ENCODE data around the gene BACH2. TPM values are rescaled to one million over a fixed set of nuclear protein-coding genes. Genes with fewer than 3 reads are reported as not detected.
"Not testable (repeated sequence)": the region's sequence is repeated elsewhere in the genome, so short reads cannot be mapped to it uniquely, and the experiment has no call there.

The BACH2 gene
- total and polyA plus RNA-seq, 7 donors: 0.12 to 16.9 (median 5.9) TPM

- Histone ChIP-seq H3K27me3 (ENCODE audit: insufficient read depth in 3 of 3, low read length in 2 of 3) (no peaks in the 10 kb centered on the region), H3K4me3 (no peak overlapping the region), H3K4me1 (peaks cover 42% of the 10 kb centered on the region), H3K27ac (peak overlapping the region; percentile 73), H3K36me3 (ENCODE audit: insufficient read depth in 1 of 2, low read depth in 1 of 2) (no peaks in the 10 kb centered on the region), H3K9me3 (no peaks in the 10 kb centered on the region)
- ATAC-seq (peak; percentile 98 to 99 (median 98)), DNase-seq (no peak)
- no peak for TF ChIP-seq CTCF (IDR thresholded peaks at IDR 0.05)
- intact Hi-C loops (cut with DNase I): no loop called here
- 9 to 16% (median 13%) methylated on average over 4 of the region's 4 CpGs for WGBS, 3 donors
These were observed 127.3 kb downstream of the BACH2 start for GRCh38 chr6:90169374-90169773.

- 30 to 48% (median 36%) methylated on average over 4 of the region's 4 CpGs for WGBS, 3 donors
These were observed 127.9 kb downstream of the BACH2 start for GRCh38 chr6:90168693-90169131.

GRCh38 chr6:90167514-90168379 lies 128.9 kb downstream of the BACH2 start:
- ATAC-seq (no peak), DNase-seq (no peak)
- H3K4me3 ChIP-seq: no peak overlapping the region
- peaks cover 34% of the 10 kb centered on the region for H3K4me1 ChIP-seq
- WGBS, 3 donors: 92 to 96% (median 96%) methylated on average over 4 of the region's 4 CpGs
- no peaks in the 10 kb centered on the region for H3K27me3 ChIP-seq (ENCODE audit: insufficient read depth in 3 of 3, low read length in 2 of 3)
- no peaks in the 10 kb centered on the region for H3K36me3 ChIP-seq (ENCODE audit: insufficient read depth in 1 of 2, low read depth in 1 of 2)
- no peak for TF ChIP-seq CTCF (IDR thresholded peaks at IDR 0.05)
- H3K9me3 ChIP-seq: no peaks in the 10 kb centered on the region
- no peak overlapping the region for H3K27ac ChIP-seq
- intact Hi-C loops (cut with DNase I): no loop called here

More at GRCh38 chr6:90168693-90169131, 127.9 kb downstream of the BACH2 start:
- Histone ChIP-seq H3K4me1 (peaks cover 42% of the 10 kb centered on the region), H3K9me3 (no peaks in the 10 kb centered on the region), H3K27me3 (ENCODE audit: insufficient read depth in 3 of 3, low read length in 2 of 3) (no peaks in the 10 kb centered on the region), H3K4me3 (no peak overlapping the region), H3K27ac (peak overlapping the region; percentile 73), H3K36me3 (ENCODE audit: insufficient read depth in 1 of 2, low read depth in 1 of 2) (no peaks in the 10 kb centered on the region)
- intact Hi-C loops (cut with DNase I): no loop called here
- TF ChIP-seq CTCF (IDR thresholded peaks at IDR 0.05): no peak
- DNase-seq: no peak
- ATAC-seq: peak in 2 of 4 donors; percentile 13 to 39

- ATAC-seq; DNase-seq; intact Hi-C loops (cut with DNase I); H3K4me3 ChIP-seq; H3K36me3 ChIP-seq (ENCODE audit: insufficient read depth in 1 of 2, low read depth in 1 of 2); H3K9me3 ChIP-seq; H3K27ac ChIP-seq; H3K27me3 ChIP-seq (ENCODE audit: insufficient read depth in 3 of 3, low read length in 2 of 3): not testable (repeated sequence)
- WGBS, 3 donors: 87 to 92% (median 88%) methylated on average over 6 to 7 of the region's 7 CpGs
- peaks cover 31% of the 10 kb centered on the region for H3K4me1 ChIP-seq
These were observed 130.3 kb downstream of the BACH2 start for GRCh38 chr6:90166155-90166924.
